Activated CD8-positive, alpha-beta T cell treated with anti-CD3 and anti-CD28 coated beads, Interleukin-2, amount 10 ng/mL, durations not matched to agents 7 days and 5 days (primary cell): ENCODE results near the gene VSIR. TPM values are rescaled to one million over a fixed set of nuclear protein-coding genes. Genes with fewer than 3 reads are reported as not detected.

Experiments used
- ATAC-seq: fragments of 150-1000 bp; cut with Tn5 transposase; one replicate; pipeline ENCODE4 v1.10.0; 2021; ENCODE audit warnings: moderate library complexity
- CTCF ChIA-PET: fragments of 350-600 bp; sonication (Branson Sonifier 250); formaldehyde crosslinking; loops from one replicate; lab custom pipeline; 2021; ENCODE audit warnings: antibody characterized with exemption; lab: Charles Lee
- POLR2A ChIA-PET: fragments of 350-600 bp; sonication (Branson Sonifier 250); formaldehyde crosslinking; loops from one replicate; lab custom pipeline; 2021; ENCODE audit warnings: antibody characterized with exemption; lab: Charles Lee
- DNase-seq: peaks from one replicate; pipeline ENCODE4 v3.0.0-alpha.2; 2020
- H3K27ac Mint-ChIP-seq: one replicate; pipeline ENCODE4 v1.8.0; 2021; ENCODE audit warnings: mild to moderate bottlenecking, mixed read lengths
- H3K27me3 Mint-ChIP-seq: one replicate; pipeline ENCODE4 v1.8.0; 2021; ENCODE audit warnings: low read depth, mixed read lengths
- H3K36me3 Mint-ChIP-seq: one replicate; pipeline ENCODE4 v1.8.0; 2021; ENCODE audit warnings: low read depth, mixed read lengths
- H3K4me1 Mint-ChIP-seq: one replicate; pipeline ENCODE4 v1.8.0; 2021; ENCODE audit warnings: low read depth, mixed read lengths
- H3K4me3 Mint-ChIP-seq: one replicate; pipeline ENCODE4 v1.8.0; 2021; ENCODE audit warnings: mild to moderate bottlenecking, mixed read lengths
- H3K9me3 Mint-ChIP-seq: one replicate; pipeline ENCODE4 v1.8.0; 2022; ENCODE audit warnings: mixed read lengths; ENCODE audit not compliant: insufficient read depth
- total RNA-seq, 2 experiments: library from RNA; stranded (reverse); gene quantifications; one replicate each; pipeline ENCODE4 v1.2.3, GENCODE V29; 2021

VSIR gene
- total RNA-seq, 2 experiments from 2014 or later: 127 to 133 TPM

- POLR2A ChIA-PET: interaction anchor here (0.6 to 4.3 kb wide), 12 partner anchors 9 to 38 kb away, joined by 3 to 45 read pairs (median 4); partner anchors contain the start of gene VSIR
- Mint-ChIP-seq H3K27ac (peak overlapping the region; percentile 93), H3K9me3 (no peaks in the 10 kb centered on the region), H3K4me1 (peaks cover 100% of the 10 kb centered on the region), H3K36me3 (peaks cover 5% of the 10 kb centered on the region), H3K4me3 (peak overlapping the region; percentile 61), H3K27me3 (no peaks in the 10 kb centered on the region)
- ATAC-seq: peak; percentile 78
- CTCF ChIA-PET: interaction anchor here (0.6 to 6.4 kb wide), 13 partner anchors 10 to 162 kb away, joined by 3 to 56 read pairs (median 5); partner anchors contain the start of gene VSIR
- DNase-seq: peak; percentile 83
Observed at GRCh38 chr10:71735709-71736569, 37.4 kb downstream of the VSIR start.

DNA sequence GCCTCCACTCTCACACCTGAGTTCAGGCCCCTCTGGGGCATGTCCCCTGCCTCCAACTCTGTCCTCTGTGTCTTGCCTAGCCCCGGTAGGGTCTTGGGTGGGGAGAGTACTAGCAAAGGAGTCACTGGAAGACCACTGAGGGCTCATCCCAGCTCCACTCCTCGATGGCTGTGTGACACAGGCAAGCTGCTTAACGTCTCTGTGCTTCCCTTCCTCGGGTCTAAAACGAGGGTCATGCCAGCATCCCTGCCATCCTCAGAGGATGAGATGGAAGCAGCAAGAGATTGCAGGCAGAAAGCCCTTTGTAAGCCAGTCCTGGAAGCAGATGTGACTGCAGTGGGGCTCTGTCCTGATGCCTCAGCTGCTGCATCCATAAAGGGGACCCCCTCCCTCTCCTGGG is 38.5 kb downstream of the VSIR start:
- POLR2A ChIA-PET: interaction anchor here (0.7 to 4.3 kb wide), 8 partner anchors 8 to 39 kb away, joined by 3 to 45 read pairs (median 7); partner anchors contain the start of gene VSIR
- CTCF ChIA-PET: interaction anchor here (0.9 to 6.4 kb wide), 5 partner anchors 9 to 38 kb away, joined by 3 to 56 read pairs (median 5); partner anchors contain the start of gene VSIR
- ATAC-seq: no peak
- peak overlapping the region; percentile 61 for H3K4me3 Mint-ChIP-seq
- no peaks in the 10 kb centered on the region for H3K9me3 Mint-ChIP-seq
- DNase-seq: no peak
- H3K4me1 Mint-ChIP-seq: peaks cover 100% of the 10 kb centered on the region
- H3K36me3 Mint-ChIP-seq: peaks cover 5% of the 10 kb centered on the region
- H3K27ac Mint-ChIP-seq: peak overlapping the region; percentile 93
- H3K27me3 Mint-ChIP-seq: no peaks in the 10 kb centered on the region

- Mint-ChIP-seq H3K27ac (peak overlapping the region; percentile 72), H3K4me1 (peaks cover 99% of the 10 kb centered on the region), H3K9me3 (no peaks in the 10 kb centered on the region), H3K4me3 (no peak overlapping the region), H3K27me3 (no peaks in the 10 kb centered on the region), H3K36me3 (peaks cover 5% of the 10 kb centered on the region)
- ChIA-PET CTCF (interaction anchor here (1.0 to 11.5 kb wide), 7 partner anchors 11 to 317 kb away, joined by 3 to 186 read pairs (median 7); partner anchors contain the start of gene VSIR), POLR2A (interaction anchor here (1.2 to 10.0 kb wide), 5 partner anchors 10 to 40 kb away, joined by 3 to 87 read pairs (median 14); partner anchors contain the start of gene VSIR)
- no peak for ATAC-seq
- peak; percentile 65 for DNase-seq
Observed at GRCh38 chr10:71731791-71732190, 41.5 kb downstream of the VSIR start.

- no peaks in the 10 kb centered on the region for H3K9me3 Mint-ChIP-seq
- H3K4me1 Mint-ChIP-seq: peaks cover 98% of the 10 kb centered on the region
- peak overlapping the region; percentile 98 for H3K27ac Mint-ChIP-seq
- no peak overlapping the region for H3K4me3 Mint-ChIP-seq
- ATAC-seq (no peak), DNase-seq (no peak)
- ChIA-PET POLR2A (interaction anchor here (1.2 to 10.0 kb wide), 6 partner anchors 8 to 43 kb away, joined by 3 to 87 read pairs (median 22); partner anchors contain the start of gene VSIR), CTCF (interaction anchor here (1.1 to 11.5 kb wide), 8 partner anchors 12 to 44 kb away, joined by 3 to 186 read pairs (median 31); partner anchors contain the start of gene VSIR)
- H3K27me3 Mint-ChIP-seq: no peaks in the 10 kb centered on the region
- peaks cover 5% of the 10 kb centered on the region for H3K36me3 Mint-ChIP-seq
Observed at GRCh38 chr10:71729161-71729636, 44.1 kb downstream of the VSIR start.

- Mint-ChIP-seq H3K36me3 (peaks cover 4% of the 10 kb centered on the region), H3K27me3 (no peaks in the 10 kb centered on the region), H3K4me3 (peak overlapping the region; percentile 71)
Observed at GRCh38 chr10:71727738-71728737, 45.3 kb downstream of the VSIR start.

DNA sequence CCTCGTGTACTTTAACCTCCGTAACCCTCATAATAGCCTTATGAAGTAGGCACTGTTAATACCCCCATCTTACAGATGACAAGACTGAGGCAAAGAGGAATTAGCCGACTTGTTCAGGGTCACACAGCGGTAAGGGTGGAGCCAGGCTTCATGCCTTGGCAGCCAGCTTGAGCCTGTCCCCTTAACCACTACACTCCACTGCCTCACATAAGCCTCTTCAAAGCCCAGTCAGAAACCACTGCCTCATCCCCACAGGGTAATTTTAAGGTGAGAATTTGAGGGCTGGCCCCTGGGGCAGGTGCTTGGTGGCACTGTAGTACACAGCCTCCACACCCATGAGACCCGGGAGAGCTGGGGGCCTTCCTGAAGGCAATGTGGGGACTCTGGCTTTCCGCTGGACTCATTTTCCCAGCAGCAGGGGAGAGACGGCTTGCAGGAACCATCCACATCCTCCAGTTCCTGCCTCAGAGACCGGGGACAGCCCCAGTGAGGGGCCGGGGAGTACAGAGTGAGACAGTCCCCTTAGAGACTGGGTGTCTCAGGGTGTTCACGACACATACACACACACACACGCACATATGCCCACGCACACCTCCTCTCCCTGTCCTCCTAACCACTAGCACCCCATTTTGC is 46.1 kb downstream of the VSIR start:
- Mint-ChIP-seq H3K4me3 (peak overlapping the region; percentile 71), H3K36me3 (no peaks in the 10 kb centered on the region), H3K27ac (peak overlapping the region; percentile 98), H3K9me3 (no peaks in the 10 kb centered on the region), H3K4me1 (peaks cover 96% of the 10 kb centered on the region), H3K27me3 (no peaks in the 10 kb centered on the region)
- POLR2A ChIA-PET: interaction anchor here (0.8 to 10.0 kb wide), 13 partner anchors 9 to 45 kb away, joined by 3 to 87 read pairs (median 6); partner anchors contain the start of gene VSIR
- CTCF ChIA-PET: interaction anchor here (0.8 to 11.5 kb wide), 15 partner anchors 9 to 321 kb away, joined by 3 to 186 read pairs (median 20); partner anchors contain the start of gene VSIR
- DNase-seq (peak; percentile 76), ATAC-seq (peak; percentile 58)

More at GRCh38 chr10:71727738-71728737, 45.3 kb downstream of the VSIR start:
- H3K4me1 Mint-ChIP-seq: peaks cover 98% of the 10 kb centered on the region
- H3K27ac Mint-ChIP-seq: peak overlapping the region; percentile 98
- no peaks in the 10 kb centered on the region for H3K9me3 Mint-ChIP-seq
- ChIA-PET POLR2A (interaction anchor here (1.2 to 10.0 kb wide), 11 partner anchors 8 to 44 kb away, joined by 3 to 87 read pairs (median 5); partner anchors contain the start of gene VSIR), CTCF (interaction anchor here (1.1 to 11.5 kb wide), 14 partner anchors 8 to 321 kb away, joined by 3 to 186 read pairs (median 22); partner anchors contain the start of gene VSIR)
- DNase-seq (peak; percentile 83), ATAC-seq (peak; percentile 50)

DNA sequence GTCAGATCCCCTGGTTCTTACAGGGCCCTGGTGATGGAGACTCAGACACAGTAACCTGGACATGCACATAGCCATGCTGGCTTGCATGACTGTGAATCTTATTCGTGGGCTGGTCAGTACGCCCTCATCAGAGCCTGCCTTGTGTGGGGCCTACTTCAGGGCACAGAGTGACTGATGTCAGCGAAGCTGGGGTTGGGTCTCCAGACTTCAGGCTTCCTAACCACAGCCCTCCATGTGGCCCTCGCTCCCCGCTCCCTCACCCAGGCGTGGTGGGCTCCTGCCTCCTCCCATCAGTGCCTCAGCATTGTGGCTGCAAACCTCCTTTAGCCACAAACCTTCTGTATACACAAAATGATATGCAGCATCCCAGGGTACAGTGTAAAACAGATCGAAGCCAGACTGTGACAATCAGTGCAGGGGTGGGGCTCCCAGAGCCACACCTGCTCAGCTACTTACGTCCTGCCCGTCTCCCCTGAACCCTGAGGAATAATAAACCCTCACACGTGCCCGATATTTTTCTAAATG is 46.7 kb downstream of the VSIR start:
- H3K4me3 Mint-ChIP-seq: peak overlapping the region; percentile 71

DNA sequence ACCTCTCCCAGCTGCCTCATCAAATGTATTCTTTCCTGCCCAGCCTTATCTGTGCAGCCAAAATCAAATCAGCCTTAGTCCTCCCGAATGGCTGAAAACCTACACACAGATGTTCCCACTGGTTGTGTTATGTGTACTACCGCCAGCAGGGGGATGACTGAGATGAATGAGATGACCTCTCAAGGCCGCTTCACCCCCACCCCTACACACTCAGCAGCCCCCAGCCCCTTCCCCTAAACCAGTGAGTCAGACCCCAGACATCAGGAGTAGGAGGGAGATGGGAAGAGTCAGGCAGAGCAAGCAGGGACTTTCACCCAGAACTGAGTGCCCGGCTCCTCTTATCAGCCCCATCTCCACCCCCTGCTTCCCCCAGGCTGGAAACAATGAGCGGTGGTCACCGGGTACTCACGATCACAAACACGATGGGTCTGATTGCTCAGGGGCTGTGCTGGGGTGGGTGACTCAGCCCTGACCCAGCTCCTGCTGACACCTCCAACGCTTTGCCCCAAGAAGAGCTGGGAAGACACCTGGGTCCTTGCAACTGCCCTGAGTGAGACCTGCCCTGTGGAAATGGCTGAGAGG is 47.2 kb downstream of the VSIR start:
- peak overlapping the region; percentile 71 for H3K4me3 Mint-ChIP-seq
- H3K4me1 Mint-ChIP-seq: peaks cover 84% of the 10 kb centered on the region
- no peaks in the 10 kb centered on the region for H3K9me3 Mint-ChIP-seq
- H3K27ac Mint-ChIP-seq: peak overlapping the region; percentile 98
- peak; percentile 34 for ATAC-seq
- H3K36me3 Mint-ChIP-seq: no peaks in the 10 kb centered on the region
- H3K27me3 Mint-ChIP-seq: no peaks in the 10 kb centered on the region
- CTCF ChIA-PET: interaction anchor here (0.8 to 11.5 kb wide), 13 partner anchors 9 to 322 kb away, joined by 3 to 186 read pairs (median 24); partner anchors contain the start of gene VSIR
- POLR2A ChIA-PET: interaction anchor here (1.0 to 10.0 kb wide), 12 partner anchors 10 to 46 kb away, joined by 3 to 87 read pairs (median 6); partner anchors contain the start of gene VSIR
- DNase-seq: peak; percentile 69

More for the DNA sequence above, 46.7 kb downstream of the VSIR start:
- POLR2A ChIA-PET: interaction anchor here (0.8 to 10.0 kb wide), 13 partner anchors 9 to 45 kb away, joined by 3 to 87 read pairs (median 6); partner anchors contain the start of gene VSIR
- CTCF ChIA-PET: interaction anchor here (0.8 to 11.5 kb wide), 15 partner anchors 10 to 322 kb away, joined by 3 to 186 read pairs (median 20); partner anchors contain the start of gene VSIR
- Mint-ChIP-seq H3K9me3 (no peaks in the 10 kb centered on the region), H3K4me1 (peaks cover 90% of the 10 kb centered on the region), H3K27me3 (no peaks in the 10 kb centered on the region), H3K36me3 (no peaks in the 10 kb centered on the region), H3K27ac (peak overlapping the region; percentile 98)
- DNase-seq (peak; percentile 75), ATAC-seq (peak; percentile 66)

GRCh38 chr10:71725249-71725648 is 48.1 kb downstream of the VSIR start:
- ATAC-seq: no peak
- H3K27me3 Mint-ChIP-seq: no peaks in the 10 kb centered on the region
- peak overlapping the region; percentile 71 for H3K4me3 Mint-ChIP-seq
- H3K9me3 Mint-ChIP-seq: no peaks in the 10 kb centered on the region
- ChIA-PET POLR2A (interaction anchor here (1.2 to 10.0 kb wide), 4 partner anchors 17 to 47 kb away, joined by 3 to 87 read pairs (median 32); partner anchors contain the start of gene VSIR), CTCF (interaction anchor here (2.7 to 11.5 kb wide), 11 partner anchors 8 to 87 kb away, joined by 9 to 186 read pairs (median 25); partner anchors contain the start of gene VSIR)
- H3K36me3 Mint-ChIP-seq: no peaks in the 10 kb centered on the region
- peaks cover 79% of the 10 kb centered on the region for H3K4me1 Mint-ChIP-seq
- DNase-seq: no peak
- H3K27ac Mint-ChIP-seq: peak overlapping the region; percentile 98
